H9 (cell line): ENCODE results near the gene ARHGAP24. TPM values are rescaled to one million over a fixed set of nuclear protein-coding genes. Genes with fewer than 3 reads are reported as not detected.

ENCODE experiments used
- DNase-seq: peaks from one replicate; pipeline ENCODE4 v3.0.0-alpha.2; 2017
- H2AFZ ChIP-seq: one replicate; pipeline ENCODE4 v1.6.1; 2013; ENCODE audit warnings: mild to moderate bottlenecking, low read length, control low read depth, moderate library complexity
- H2AK5ac ChIP-seq: 2 replicates; pipeline ENCODE4 v1.6.1; 2013; ENCODE audit warnings: low read length, control low read depth, mixed read lengths; ENCODE audit not compliant: insufficient read length
- H2BK120ac ChIP-seq: one replicate; pipeline ENCODE4 v1.6.1; 2013; ENCODE audit warnings: low read depth, mild to moderate bottlenecking, low read length, control low read depth, inconsistent platforms; ENCODE audit not compliant: poor library complexity, severe bottlenecking
- H2BK12ac ChIP-seq: 2 replicates; pipeline ENCODE4 v1.6.1; 2013; ENCODE audit warnings: low read length, control low read depth, mixed read lengths, low read depth; ENCODE audit not compliant: insufficient read length
- H2BK15ac ChIP-seq: 2 replicates; pipeline ENCODE4 v1.6.1; 2013; ENCODE audit warnings: low read depth, low read length, control low read depth
- H2BK20ac ChIP-seq: one replicate; pipeline ENCODE4 v1.6.1; 2013; ENCODE audit warnings: low read depth, mild to moderate bottlenecking, low read length, control low read depth, inconsistent platforms; ENCODE audit not compliant: poor library complexity, severe bottlenecking
- H2BK5ac ChIP-seq: 2 replicates; pipeline ENCODE4 v1.6.1; 2013; ENCODE audit warnings: low read length, control low read depth, mixed read lengths; ENCODE audit not compliant: insufficient read length
- H3K14ac ChIP-seq: 2 replicates; pipeline ENCODE4 v1.6.1; 2013; ENCODE audit warnings: low read length, control low read depth; ENCODE audit not compliant: insufficient read depth
- H3K18ac ChIP-seq: 2 replicates; pipeline ENCODE4 v1.6.1; 2013; ENCODE audit warnings: low read depth, mild to moderate bottlenecking, mixed read lengths, low read length, control low read depth; ENCODE audit not compliant: insufficient read length
- H3K23ac ChIP-seq: 2 replicates; pipeline ENCODE4 v1.6.1; 2013; ENCODE audit warnings: low read length, control low read depth, mixed read lengths, low read depth; ENCODE audit not compliant: insufficient read length
- H3K23me2 ChIP-seq: 2 replicates; pipeline ENCODE4 v1.6.1; 2013; ENCODE audit warnings: low read depth, mild to moderate bottlenecking, mixed read lengths, low read length, control low read depth; ENCODE audit not compliant: insufficient read length, poor library complexity, severe bottlenecking
- H3K27ac ChIP-seq: 2 replicates; pipeline ENCODE4 v1.5.1; 2013; ENCODE audit warnings: low read length, control low read depth, mixed read lengths, low read depth; ENCODE audit not compliant: insufficient read length
- H3K27me3 ChIP-seq: 2 replicates; pipeline ENCODE4 v1.6.1; 2013; ENCODE audit warnings: low read length, control low read depth, inconsistent platforms; ENCODE audit not compliant: insufficient read depth
- H3K4ac ChIP-seq: 2 replicates; pipeline ENCODE4 v1.6.1; 2013; ENCODE audit warnings: low read depth, mild to moderate bottlenecking, control low read depth, inconsistent platforms, low read length, moderate library complexity
- H3K4me1 ChIP-seq: 2 replicates; pipeline ENCODE4 v1.6.1; 2013; ENCODE audit warnings: low read length, control low read depth, inconsistent platforms; ENCODE audit not compliant: insufficient read depth
- H3K4me2 ChIP-seq: 2 replicates; pipeline ENCODE4 v1.6.1; 2013; ENCODE audit warnings: low read length, control low read depth, mixed read lengths; ENCODE audit not compliant: insufficient read length, insufficient read depth
- H3K56ac ChIP-seq: 2 replicates; pipeline ENCODE4 v1.6.1; 2013; ENCODE audit warnings: low read depth, mild to moderate bottlenecking, mixed read lengths, low read length, control low read depth; ENCODE audit not compliant: insufficient read length
- H3K79me1 ChIP-seq: 2 replicates; pipeline ENCODE4 v1.6.1; 2013; ENCODE audit warnings: low read depth, mild to moderate bottlenecking, moderate library complexity, low read length, control low read depth, inconsistent platforms; ENCODE audit not compliant: insufficient read depth, poor library complexity, severe bottlenecking
- H3K79me2 ChIP-seq: 2 replicates; pipeline ENCODE4 v1.6.1; 2013; ENCODE audit warnings: low read length, control low read depth, inconsistent platforms; ENCODE audit not compliant: insufficient read depth
- H3K9ac ChIP-seq: 2 replicates; pipeline ENCODE4 v1.6.1; 2013; ENCODE audit warnings: low read length, control low read depth, mixed read lengths; ENCODE audit not compliant: insufficient read length; ENCODE audit errors: extremely low read depth
- H3K9me3 ChIP-seq: one replicate; pipeline ENCODE4 v1.6.1; 2013; ENCODE audit warnings: low read depth, low read length, inconsistent platforms; ENCODE audit not compliant: control insufficient read depth
- H3T11ph ChIP-seq: one replicate; pipeline ENCODE4 v1.6.1; 2013; ENCODE audit warnings: mild to moderate bottlenecking, low read length, control low read depth, inconsistent platforms
- H4K20me1 ChIP-seq: one replicate; pipeline ENCODE4 v1.6.1; 2013; ENCODE audit not compliant: control insufficient read depth, insufficient read length, insufficient read depth
- H4K5ac ChIP-seq: 2 replicates; pipeline ENCODE4 v1.6.1; 2013; ENCODE audit warnings: low read depth, mild to moderate bottlenecking, mixed read lengths, low read length, control low read depth; ENCODE audit not compliant: insufficient read length
- H4K8ac ChIP-seq: replicated peaks from 2 replicates; pipeline ENCODE4 v1.6.1; 2013; ENCODE audit warnings: low read length, control low read depth, mixed read lengths, low read depth; ENCODE audit not compliant: insufficient read length
- H4K91ac ChIP-seq: 2 replicates; pipeline ENCODE4 v1.6.1; 2013; ENCODE audit warnings: low read depth, mild to moderate bottlenecking, moderate library complexity, mixed read lengths, low read length, control low read depth; ENCODE audit not compliant: insufficient read length
- H3K27ac Mint-ChIP-seq, 3 experiments: 2 replicates in 2 of 3; 3 replicates in 1 of 3; pipeline ENCODE4 v1.8.0; 2020 to 2021; ENCODE audit warnings: mixed read lengths in 3 of 3, mild to moderate bottlenecking in 1 of 3, moderate library complexity in 1 of 3
- H3K27me3 Mint-ChIP-seq: 2 replicates; pipeline ENCODE4 v1.8.0; 2021; ENCODE audit warnings: low read depth, mild to moderate bottlenecking, moderate library complexity, mixed read lengths
- H3K36me3 Mint-ChIP-seq, 3 experiments: 2 replicates in 2 of 3; 3 replicates in 1 of 3; pipeline ENCODE4 v1.8.0; 2020 to 2021; ENCODE audit warnings: low read depth in 3 of 3, mixed read lengths in 3 of 3; ENCODE audit not compliant: insufficient read depth in 1 of 3
- H3K4me1 Mint-ChIP-seq, 2 experiments: 2 replicates each; pipeline ENCODE4 v1.8.0; 2020; ENCODE audit warnings: mixed read lengths in 2 of 2
- H3K4me3 Mint-ChIP-seq, 2 experiments: 2 replicates in 1 of 2; 3 replicates in 1 of 2; pipeline ENCODE4 v1.8.0; 2020 to 2021; ENCODE audit warnings: mild to moderate bottlenecking in 2 of 2, mixed read lengths in 2 of 2, moderate library complexity in 1 of 2
- H3K9me3 Mint-ChIP-seq, 2 experiments: 2 replicates in 1 of 2; 3 replicates in 1 of 2; pipeline ENCODE4 v1.8.0; 2020; ENCODE audit warnings: mild to moderate bottlenecking in 2 of 2, mixed read lengths in 2 of 2, moderate library complexity in 1 of 2
- WGBS: extraction: QIAGEN DNeasy Blood & Tissue Kit; methylation state at CpG from one replicate; pipeline ENCODE4 v1.1.7; 2013; ENCODE audit warnings: missing lambda C conversion rate, low lambda C conversion rate, mixed read lengths; ENCODE audit not compliant: insufficient read length; ENCODE audit errors: extremely low coverage; 5-methylcytosine and 5-hydroxymethylcytosine counted together
- total RNA-seq: library from RNA; stranded (reverse); gene quantifications from 2 replicates; pipeline ENCODE4 v1.2.1, GENCODE V29; 2021
- TF ChIP-seq, protein P1 (sequence below): fragments of 200-600 bp; sonication (generic); conservative IDR thresholded peaks from 3 replicates; pipeline ENCODE4 v1.8.0; 2021; ENCODE audit warnings: antibody characterized with exemption, mild to moderate bottlenecking

ARHGAP24 gene
- total RNA-seq, 1 experiment from 2014 or later, result 0.37 TPM

DNA sequence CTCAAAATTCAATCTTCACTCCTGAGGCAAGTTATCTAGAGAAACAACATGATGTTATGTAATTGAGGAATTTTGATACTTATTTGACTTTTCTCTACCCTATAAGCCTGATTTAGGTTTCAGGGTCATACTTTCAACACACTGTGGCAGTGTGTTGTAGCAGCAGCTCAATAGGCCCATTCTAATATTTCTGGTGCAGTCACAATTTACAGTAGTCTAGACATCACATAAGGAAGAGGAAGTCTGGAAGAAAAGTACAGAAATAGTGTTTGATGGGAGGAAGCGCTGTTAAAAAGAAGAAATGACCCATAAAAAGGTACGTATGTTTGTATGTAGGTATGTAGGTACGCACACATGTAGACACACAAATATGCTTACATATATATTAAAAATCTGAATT is 194.3 kb downstream of the ARHGAP24 start:
- H3K27ac ChIP-seq, result no peak overlapping the region
- H3K4me3 Mint-ChIP-seq, result no peak overlapping the region

More for the DNA sequence above, 194.3 kb downstream of the ARHGAP24 start:
- WGBS, result no CpG with 5 or more reads among the region's 3 CpGs
- H3K18ac ChIP-seq, result no peak overlapping the region
- peaks cover 3 to 8% of the 10 kb centered on the region in 2 experiments for H3K4me1 Mint-ChIP-seq
- peaks cover 5 to 30% (median 18%) of the 10 kb centered on the region in 3 experiments for H3K36me3 Mint-ChIP-seq
- H4K5ac ChIP-seq, result no peak overlapping the region
- no peak overlapping the region for H3K4ac ChIP-seq
- H3K4me1 ChIP-seq, result peaks cover 3% of the 10 kb centered on the region; the same call in 1 of the 2 replicates
- TF ChIP-seq, protein P1, sequence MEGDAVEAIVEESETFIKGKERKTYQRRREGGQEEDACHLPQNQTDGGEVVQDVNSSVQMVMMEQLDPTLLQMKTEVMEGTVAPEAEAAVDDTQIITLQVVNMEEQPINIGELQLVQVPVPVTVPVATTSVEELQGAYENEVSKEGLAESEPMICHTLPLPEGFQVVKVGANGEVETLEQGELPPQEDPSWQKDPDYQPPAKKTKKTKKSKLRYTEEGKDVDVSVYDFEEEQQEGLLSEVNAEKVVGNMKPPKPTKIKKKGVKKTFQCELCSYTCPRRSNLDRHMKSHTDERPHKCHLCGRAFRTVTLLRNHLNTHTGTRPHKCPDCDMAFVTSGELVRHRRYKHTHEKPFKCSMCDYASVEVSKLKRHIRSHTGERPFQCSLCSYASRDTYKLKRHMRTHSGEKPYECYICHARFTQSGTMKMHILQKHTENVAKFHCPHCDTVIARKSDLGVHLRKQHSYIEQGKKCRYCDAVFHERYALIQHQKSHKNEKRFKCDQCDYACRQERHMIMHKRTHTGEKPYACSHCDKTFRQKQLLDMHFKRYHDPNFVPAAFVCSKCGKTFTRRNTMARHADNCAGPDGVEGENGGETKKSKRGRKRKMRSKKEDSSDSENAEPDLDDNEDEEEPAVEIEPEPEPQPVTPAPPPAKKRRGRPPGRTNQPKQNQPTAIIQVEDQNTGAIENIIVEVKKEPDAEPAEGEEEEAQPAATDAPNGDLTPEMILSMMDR, result no peak
- H3K23me2 ChIP-seq, result no peaks in the 10 kb centered on the region
- no peak overlapping the region for H2BK5ac ChIP-seq
- DNase-seq, result no peak
- no peak overlapping the region for H2AK5ac ChIP-seq
- H4K91ac ChIP-seq, result no peak overlapping the region
- no peaks in the 10 kb centered on the region for H3K27me3 ChIP-seq
- no peaks in the 10 kb centered on the region for H3K79me2 ChIP-seq
- H3K27me3 Mint-ChIP-seq, result no peaks in the 10 kb centered on the region
- H3K4me2 ChIP-seq, result no peak overlapping the region
- no peak overlapping the region for H2BK12ac ChIP-seq
- H3K23ac ChIP-seq, result no peak overlapping the region
- no peak overlapping the region for H2BK20ac ChIP-seq
- no peak overlapping the region for H4K8ac ChIP-seq
- no peak overlapping the region for H3K14ac ChIP-seq
- no peaks in the 10 kb centered on the region for H3K79me1 ChIP-seq
- no peak overlapping the region for H2BK120ac ChIP-seq
- no peak overlapping the region for H3K56ac ChIP-seq
- no peak overlapping the region for H2BK15ac ChIP-seq
- H3T11ph ChIP-seq, result no peak overlapping the region
- no peaks in the 10 kb centered on the region for H4K20me1 ChIP-seq
- no peak overlapping the region for H2AFZ ChIP-seq
- H3K9ac ChIP-seq, result no peak overlapping the region
- peaks cover 37 to 38% of the 10 kb centered on the region in 2 experiments for H3K9me3 Mint-ChIP-seq
- no peak overlapping the region for H3K27ac Mint-ChIP-seq
- peaks cover 6% of the 10 kb centered on the region for H3K9me3 ChIP-seq
